NCI-H510A treated with DMSO at 0.1 percent for 48 hours (cell line): ENCODE results near the gene FXYD2.
A peak's percentile ranks its signal among the peaks of the same experiment; 100 is the strongest.
"Not testable (repeated sequence)": the region's sequence is repeated elsewhere in the genome, so short reads cannot be mapped to it uniquely, and the experiment has no call there.

Source experiments
- DNase-seq: peaks from one replicate; lab custom pipeline; 2025; lab: John Stamatoyannopoulos, UW

FXYD2 gene

GRCh38 chr11:117820516-117820915 is 4.0 kb downstream of the FXYD2 start:
- no peak for DNase-seq

GRCh38 chr11:117820071-117820470 is 4.5 kb downstream of the FXYD2 start:
- peak; percentile 93 for DNase-seq

GRCh38 chr11:117819096-117820040 is 5.2 kb downstream of the FXYD2 start:
- peak; percentile 95 for DNase-seq

- no peak for DNase-seq
Observed at GRCh38 chr11:117818041-117818873, 6.3 kb downstream of the FXYD2 start.

GRCh38 chr11:117817368-117818040 is 7.0 kb downstream of the FXYD2 start:
- DNase-seq = peak; percentile 84

- no peak for DNase-seq
Observed at GRCh38 chr11:117816846-117817367, 7.6 kb downstream of the FXYD2 start.

GRCh38 chr11:117816151-117816741 is 8.3 kb downstream of the FXYD2 start:
- DNase-seq = no peak

- no peak for DNase-seq
Observed at GRCh38 chr11:117815262-117815803, 9.2 kb downstream of the FXYD2 start.

- DNase-seq = peak; percentile 91
Observed at GRCh38 chr11:117814766-117815261, 9.7 kb downstream of the FXYD2 start.

- no peak for DNase-seq
Observed at GRCh38 chr11:117814204-117814765, 10.3 kb downstream of the FXYD2 start.

- DNase-seq = not testable (repeated sequence)
Observed at GRCh38 chr11:117810056-117810451, 14.5 kb downstream of the FXYD2 start.

GRCh38 chr11:117809236-117810055 is 15.1 kb downstream of the FXYD2 start:
- DNase-seq = peak; percentile 83

GRCh38 chr11:117808784-117809183 is 15.8 kb downstream of the FXYD2 start:
- DNase-seq = no peak

- DNase-seq = peak; percentile 74
Observed at GRCh38 chr11:117807482-117808327, 16.8 kb downstream of the FXYD2 start.

- no peak for DNase-seq
Observed at GRCh38 chr11:117806846-117807245, 17.7 kb downstream of the FXYD2 start.

GRCh38 chr11:117805045-117805444 is 19.5 kb downstream of the FXYD2 start:
- no peak for DNase-seq

GRCh38 chr11:117803896-117804295 is 20.6 kb downstream of the FXYD2 start:
- DNase-seq = no peak

GRCh38 chr11:117799634-117800033 is 24.9 kb downstream of the FXYD2 start:
- DNase-seq = no peak
